HG03196 (cell line): ENCODE measurements around the gene SRRM4.
"Not testable (repeated sequence)": the region's sequence is repeated elsewhere in the genome, so short reads cannot be mapped to it uniquely, and the experiment has no call there.

Experiments
- ATAC-seq: cut with Tn5 transposase; IDR thresholded peaks from one replicate; pipeline ENCODE4 v1.9.1; 2021; ENCODE audit not compliant: unreplicated experiment

SRRM4 gene

GRCh38 chr12:119008273-119008672 is 26.9 kb downstream of the SRRM4 start:
- not testable (repeated sequence) for ATAC-seq

GRCh38 chr12:119008691-119009221 is 27.4 kb downstream of the SRRM4 start:
- ATAC-seq: no peak

GRCh38 chr12:119011231-119011630 is 29.9 kb downstream of the SRRM4 start:
- no peak for ATAC-seq

- ATAC-seq: no peak
These were observed 30.8 kb downstream of the SRRM4 start for GRCh38 chr12:119012179-119012578.

DNA sequence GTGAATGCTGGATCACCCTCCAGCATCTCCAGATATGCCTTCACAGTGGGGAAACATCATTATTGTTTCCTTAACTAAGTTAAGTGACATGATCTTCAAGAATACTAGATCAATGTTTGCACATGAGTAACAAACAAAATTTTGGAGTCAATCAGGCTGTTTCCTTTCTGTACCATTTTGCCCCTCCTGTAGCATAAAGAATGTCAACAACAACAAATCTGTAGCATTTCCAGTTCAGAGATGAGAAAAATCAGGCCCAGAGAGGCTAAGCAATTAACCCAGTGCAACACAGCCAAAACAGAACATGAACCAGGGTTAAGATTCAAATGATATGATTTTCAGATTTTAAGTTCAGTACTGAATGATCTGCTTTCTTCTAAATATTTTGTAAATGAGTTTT is 31.7 kb downstream of the SRRM4 start:
- no peak for ATAC-seq

GRCh38 chr12:119014368-119014767 is 33.0 kb downstream of the SRRM4 start:
- no peak for ATAC-seq

- no peak for ATAC-seq
These were observed 35.4 kb downstream of the SRRM4 start for GRCh38 chr12:119016715-119017114.

DNA sequence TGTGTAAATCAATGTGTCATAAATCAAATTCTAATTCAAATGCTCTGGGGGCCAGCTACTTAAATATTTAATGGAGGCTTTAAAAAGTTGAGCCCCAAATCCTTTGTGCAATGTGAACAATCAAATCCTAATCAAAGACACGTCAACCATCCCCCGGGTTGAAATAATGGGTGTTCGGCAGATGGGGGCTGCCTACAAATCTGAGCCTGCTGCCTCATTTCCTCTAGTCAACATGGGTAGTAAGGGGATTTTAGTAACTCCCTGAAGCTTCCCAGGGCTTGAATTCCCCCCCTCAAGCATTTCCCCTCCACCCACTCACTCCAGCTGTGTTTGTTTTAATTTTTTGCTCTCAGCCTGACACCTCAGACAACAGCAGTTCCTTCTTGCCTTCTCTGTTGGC is 37.8 kb downstream of the SRRM4 start:
- no peak for ATAC-seq

GRCh38 chr12:119020406-119021360 is 39.3 kb downstream of the SRRM4 start:
- no peak for ATAC-seq

GRCh38 chr12:119024356-119024755 is 43.0 kb downstream of the SRRM4 start:
- ATAC-seq: no peak

GRCh38 chr12:119025786-119026185 is 44.4 kb downstream of the SRRM4 start:
- ATAC-seq: no peak

DNA sequence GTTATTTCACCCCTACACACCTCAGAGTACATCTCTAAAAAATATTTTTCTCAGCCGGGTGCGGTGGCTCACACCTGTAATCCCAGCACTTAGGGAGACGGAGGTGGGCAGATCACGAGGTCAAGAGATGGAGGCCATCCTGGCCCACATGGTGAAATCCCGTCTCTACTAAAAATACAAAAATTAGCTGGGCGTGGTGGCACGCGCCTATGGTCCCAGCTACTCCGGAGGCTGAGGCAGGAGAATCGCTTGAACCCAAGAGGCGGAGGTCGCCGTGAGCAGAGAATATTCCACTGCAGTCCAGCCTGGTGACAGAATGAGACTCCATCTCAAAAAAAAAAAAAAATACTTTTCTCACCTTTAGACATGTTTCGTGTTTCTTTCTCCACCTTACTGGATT is 52.0 kb downstream of the SRRM4 start:
- ATAC-seq: not testable (repeated sequence)

DNA sequence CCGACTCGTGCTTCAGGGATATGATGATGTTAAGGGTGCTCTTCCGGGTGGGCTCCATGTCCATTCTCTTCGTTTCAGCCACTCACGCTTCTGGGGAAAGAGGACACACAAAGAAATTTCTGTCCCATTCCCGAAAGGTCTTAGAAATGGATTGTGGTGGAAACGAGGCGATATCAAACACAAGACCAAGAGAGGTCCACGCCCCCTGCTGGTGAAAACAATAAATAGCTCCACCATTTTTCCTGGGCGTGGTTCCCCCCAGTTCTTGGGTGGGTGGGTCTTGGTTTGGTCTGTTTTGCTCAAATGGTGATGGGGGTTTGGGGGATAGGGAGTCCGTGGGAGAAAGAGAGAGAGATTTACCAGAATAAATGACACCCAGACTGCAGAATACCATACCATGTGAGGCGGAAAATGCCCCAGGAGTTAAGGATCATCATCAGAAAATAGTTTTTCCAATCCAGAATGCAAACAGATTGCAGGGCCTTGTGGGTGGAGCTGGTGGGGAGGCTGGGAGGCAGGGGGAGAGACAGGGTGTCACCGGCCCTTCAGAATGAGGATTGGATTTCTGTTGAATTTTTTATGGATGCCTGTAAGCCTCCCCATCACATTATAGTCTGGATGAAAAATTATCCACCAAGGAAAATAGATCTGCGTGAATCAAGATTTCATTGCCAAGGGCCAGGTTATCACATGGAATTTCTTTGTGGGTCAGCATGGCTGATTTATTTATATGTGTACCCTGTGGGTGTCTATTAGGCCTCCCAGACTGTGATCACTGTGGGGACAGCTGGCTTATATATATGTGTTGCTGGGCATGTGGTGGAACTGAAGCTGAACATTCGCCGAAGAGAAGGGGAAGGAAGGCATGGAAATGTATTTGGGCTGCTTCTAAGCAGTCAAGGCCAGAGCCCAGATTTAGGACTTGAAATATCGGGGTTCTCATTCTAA is 55.8 kb downstream of the SRRM4 start:
- no peak for ATAC-seq

DNA sequence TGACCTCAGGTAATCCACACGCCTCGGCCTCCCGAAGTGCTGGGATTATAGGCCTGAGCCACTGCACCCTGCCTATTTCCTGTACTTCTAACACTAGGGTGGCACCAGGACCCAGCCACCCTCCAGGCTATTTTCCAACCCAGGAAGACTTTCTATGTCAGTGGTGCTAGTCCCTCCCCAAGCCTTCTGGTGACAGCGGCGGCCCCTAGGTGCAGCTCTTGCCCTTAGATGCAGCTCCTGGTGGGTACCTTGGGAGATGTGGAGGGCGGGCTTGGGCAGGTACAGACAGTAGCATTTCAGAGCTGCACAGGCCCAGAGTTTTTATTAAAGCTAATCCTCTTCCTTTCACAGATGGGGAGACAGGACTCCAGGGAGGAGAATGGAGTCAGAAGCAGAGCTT is 62.8 kb downstream of the SRRM4 start:
- no peak for ATAC-seq

- no peak for ATAC-seq
These were observed 66.3 kb downstream of the SRRM4 start for GRCh38 chr12:119047641-119048040.

DNA sequence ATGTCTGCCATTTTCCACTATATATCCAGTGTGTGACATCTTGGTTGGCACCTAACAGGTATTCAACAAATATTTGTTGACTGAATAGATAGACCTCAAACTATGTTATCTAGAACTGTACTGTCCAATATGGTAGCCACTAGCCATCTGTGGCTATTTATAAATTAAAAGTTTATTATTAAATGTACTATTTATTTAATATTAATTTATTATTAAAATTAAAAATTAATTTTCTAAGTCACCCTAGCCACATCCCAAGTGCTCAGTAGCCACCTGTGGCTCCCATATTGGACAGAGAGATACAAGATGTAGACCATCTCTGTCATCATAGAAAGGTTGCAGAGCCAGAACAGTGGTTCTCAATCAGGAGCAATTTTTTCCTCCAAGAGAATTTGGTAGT is 69.3 kb downstream of the SRRM4 start:
- ATAC-seq: no peak

- ATAC-seq: no peak
These were observed 70.1 kb downstream of the SRRM4 start for GRCh38 chr12:119051474-119051873.

DNA sequence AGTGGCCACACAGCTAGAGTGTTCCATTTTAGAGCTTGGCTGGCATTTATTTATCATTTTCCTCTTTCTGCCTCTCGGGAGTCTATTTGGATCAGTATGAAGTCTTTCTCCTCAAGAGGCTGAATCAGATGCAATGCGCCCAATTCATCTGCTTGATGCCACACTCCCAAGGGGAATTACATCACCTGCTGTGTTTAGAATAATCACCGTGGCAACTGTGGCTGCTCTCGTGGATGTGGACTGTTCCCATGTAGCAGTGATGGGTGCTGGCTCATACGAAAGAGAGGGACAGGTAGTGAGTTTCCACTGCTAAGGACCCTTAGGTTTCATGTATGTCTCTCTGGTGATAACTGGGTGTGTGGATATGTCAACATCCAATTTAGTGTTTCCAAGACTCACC is 70.7 kb downstream of the SRRM4 start:
- ATAC-seq: no peak

GRCh38 chr12:119055977-119056376 is 74.6 kb downstream of the SRRM4 start:
- ATAC-seq: no peak

- ATAC-seq: no peak
These were observed 79.8 kb downstream of the SRRM4 start for GRCh38 chr12:119060847-119061796.
